Choroid plexus epithelial cell (primary cell): Measurements from ENCODE around the gene SH3GL3.

ENCODE experiments used
- DNase-seq: peaks from one replicate; pipeline ENCODE4 v3.0.0-alpha.2; 2010; ENCODE audit warnings: low read depth
- H3K4me3 ChIP-seq: 2 replicates; pipeline ENCODE4 v1.5.1; 2011; ENCODE audit warnings: low read depth, mild to moderate bottlenecking, control low read depth, low read length, moderate library complexity
- TF ChIP-seq, protein P1 (sequence below): conservative IDR thresholded peaks from 2 replicates; pipeline ENCODE4 v1.5.1; 2011; ENCODE audit warnings: low read depth, mild to moderate bottlenecking, control low read depth, inconsistent platforms, low read length, moderate library complexity

SH3GL3 gene, protein sequence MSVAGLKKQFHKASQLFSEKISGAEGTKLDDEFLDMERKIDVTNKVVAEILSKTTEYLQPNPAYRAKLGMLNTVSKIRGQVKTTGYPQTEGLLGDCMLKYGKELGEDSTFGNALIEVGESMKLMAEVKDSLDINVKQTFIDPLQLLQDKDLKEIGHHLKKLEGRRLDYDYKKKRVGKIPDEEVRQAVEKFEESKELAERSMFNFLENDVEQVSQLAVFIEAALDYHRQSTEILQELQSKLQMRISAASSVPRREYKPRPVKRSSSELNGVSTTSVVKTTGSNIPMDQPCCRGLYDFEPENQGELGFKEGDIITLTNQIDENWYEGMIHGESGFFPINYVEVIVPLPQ

DNA sequence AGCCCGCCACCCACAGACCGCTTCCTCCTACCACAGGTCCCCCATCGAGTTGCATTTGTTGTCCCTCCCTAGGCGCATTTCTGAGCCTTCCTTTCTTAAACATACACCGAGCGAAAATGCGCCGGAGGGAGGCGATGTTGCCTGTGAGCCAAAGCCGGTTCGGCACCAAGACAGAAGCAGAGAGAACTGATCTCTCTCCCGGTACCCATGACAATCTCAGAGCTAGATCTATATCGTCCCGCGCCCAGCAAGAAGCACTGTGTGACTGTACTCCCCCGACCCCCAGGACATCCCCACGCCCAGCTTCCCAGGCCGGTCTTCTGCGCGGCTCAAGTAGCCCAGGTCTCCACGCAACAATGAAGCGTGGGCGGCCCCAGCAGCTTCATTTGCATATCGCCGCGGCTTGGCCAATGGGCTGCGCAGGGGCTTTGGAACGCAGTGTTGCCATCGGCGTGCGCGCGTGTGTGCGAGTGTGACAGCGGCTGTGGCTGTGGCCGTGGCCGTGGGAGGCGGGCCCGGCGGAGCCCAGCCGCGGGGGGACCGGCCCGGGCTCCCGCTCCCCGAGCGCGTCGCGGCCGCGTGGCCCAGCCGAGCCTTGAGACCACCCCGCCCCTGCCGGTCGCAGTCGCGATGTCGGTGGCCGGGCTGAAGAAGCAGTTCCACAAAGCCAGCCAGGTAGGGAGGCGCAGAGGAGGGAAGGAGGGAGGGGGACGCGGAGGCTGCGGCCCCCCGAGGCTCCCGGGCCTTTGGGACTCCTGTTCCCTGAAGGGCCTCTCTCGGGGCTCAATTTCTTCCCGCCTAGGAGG, at the start of gene SH3GL3:
SH3GL3 (plus strand) TSS at position 438 of the 806 bp plus-strand sequence; CDS start at position 631, 193 bp downstream.
- peak within 1 kb of the TSS; percentile 54 for H3K4me3 ChIP-seq
- TF ChIP-seq, protein P1, sequence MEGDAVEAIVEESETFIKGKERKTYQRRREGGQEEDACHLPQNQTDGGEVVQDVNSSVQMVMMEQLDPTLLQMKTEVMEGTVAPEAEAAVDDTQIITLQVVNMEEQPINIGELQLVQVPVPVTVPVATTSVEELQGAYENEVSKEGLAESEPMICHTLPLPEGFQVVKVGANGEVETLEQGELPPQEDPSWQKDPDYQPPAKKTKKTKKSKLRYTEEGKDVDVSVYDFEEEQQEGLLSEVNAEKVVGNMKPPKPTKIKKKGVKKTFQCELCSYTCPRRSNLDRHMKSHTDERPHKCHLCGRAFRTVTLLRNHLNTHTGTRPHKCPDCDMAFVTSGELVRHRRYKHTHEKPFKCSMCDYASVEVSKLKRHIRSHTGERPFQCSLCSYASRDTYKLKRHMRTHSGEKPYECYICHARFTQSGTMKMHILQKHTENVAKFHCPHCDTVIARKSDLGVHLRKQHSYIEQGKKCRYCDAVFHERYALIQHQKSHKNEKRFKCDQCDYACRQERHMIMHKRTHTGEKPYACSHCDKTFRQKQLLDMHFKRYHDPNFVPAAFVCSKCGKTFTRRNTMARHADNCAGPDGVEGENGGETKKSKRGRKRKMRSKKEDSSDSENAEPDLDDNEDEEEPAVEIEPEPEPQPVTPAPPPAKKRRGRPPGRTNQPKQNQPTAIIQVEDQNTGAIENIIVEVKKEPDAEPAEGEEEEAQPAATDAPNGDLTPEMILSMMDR, result peak; percentile 67

DNA sequence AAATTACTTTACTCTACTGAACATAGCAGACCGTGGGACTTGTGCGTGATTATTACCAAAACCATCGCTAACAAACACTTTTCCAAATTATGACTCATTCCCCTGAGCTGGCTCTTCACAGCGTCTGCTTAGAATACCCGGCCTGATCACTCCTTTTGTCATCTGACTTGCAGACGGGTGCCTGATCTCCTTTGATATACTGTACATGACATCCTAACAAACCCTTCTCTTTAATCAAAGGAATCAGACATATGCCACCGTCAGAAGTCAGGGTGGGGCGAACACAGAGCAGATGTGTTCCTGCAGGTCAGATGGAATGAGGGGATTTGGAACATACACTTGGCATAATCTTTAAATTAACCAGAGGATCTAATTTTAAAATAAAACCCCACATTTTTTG, 48.5 kb upstream of the SH3GL3 start:
- peak; percentile 11 for DNase-seq
- no peak overlapping the region for H3K4me3 ChIP-seq
- TF ChIP-seq, protein P1, result no peak

More for the DNA sequence above, at the start of gene SH3GL3:
- peak; percentile 70 for DNase-seq

DNA sequence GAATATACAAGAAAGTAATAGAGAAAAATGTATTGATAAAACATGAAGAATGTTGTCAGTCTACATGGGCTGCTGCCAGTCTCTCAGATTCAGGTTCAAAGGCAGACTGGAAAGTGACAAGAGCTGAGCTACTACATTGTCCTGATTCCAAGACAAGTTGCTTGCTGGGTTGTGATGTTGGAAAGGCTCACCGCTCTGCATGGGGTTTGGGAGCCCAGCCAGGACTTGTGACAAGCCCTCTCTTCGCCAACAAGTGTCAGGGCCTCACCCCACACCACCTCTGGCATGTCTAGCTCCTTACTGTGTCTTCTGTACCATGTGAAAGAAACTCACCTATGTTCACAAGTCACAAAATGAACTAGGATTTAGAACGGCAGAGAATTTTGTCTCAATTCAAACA, 43.0 kb upstream of the SH3GL3 start:
- no peak overlapping the region for H3K4me3 ChIP-seq
- no peak for DNase-seq
- TF ChIP-seq, protein P1, result no peak

DNA sequence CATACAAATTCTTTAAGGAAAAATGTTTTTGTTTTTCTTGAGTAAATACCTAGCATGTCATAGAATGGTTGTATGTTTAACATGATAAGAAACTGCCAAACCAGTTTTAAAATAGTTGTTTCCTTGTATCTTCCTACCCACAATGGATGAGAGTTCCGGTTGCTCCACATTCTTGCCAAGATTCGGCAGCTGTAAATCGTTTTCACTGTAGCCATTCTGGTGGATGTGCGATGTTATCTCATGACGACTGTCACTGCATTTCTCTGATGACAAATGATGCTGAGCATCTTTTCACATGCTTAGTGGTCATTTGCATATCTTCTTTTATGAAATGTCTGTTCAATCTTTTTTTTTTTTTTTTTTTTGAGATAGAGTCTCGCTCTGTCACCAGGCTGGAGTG, 36.6 kb upstream of the SH3GL3 start:
- no peak overlapping the region for H3K4me3 ChIP-seq
- TF ChIP-seq, protein P1, result no peak
- DNase-seq, result no peak

DNA sequence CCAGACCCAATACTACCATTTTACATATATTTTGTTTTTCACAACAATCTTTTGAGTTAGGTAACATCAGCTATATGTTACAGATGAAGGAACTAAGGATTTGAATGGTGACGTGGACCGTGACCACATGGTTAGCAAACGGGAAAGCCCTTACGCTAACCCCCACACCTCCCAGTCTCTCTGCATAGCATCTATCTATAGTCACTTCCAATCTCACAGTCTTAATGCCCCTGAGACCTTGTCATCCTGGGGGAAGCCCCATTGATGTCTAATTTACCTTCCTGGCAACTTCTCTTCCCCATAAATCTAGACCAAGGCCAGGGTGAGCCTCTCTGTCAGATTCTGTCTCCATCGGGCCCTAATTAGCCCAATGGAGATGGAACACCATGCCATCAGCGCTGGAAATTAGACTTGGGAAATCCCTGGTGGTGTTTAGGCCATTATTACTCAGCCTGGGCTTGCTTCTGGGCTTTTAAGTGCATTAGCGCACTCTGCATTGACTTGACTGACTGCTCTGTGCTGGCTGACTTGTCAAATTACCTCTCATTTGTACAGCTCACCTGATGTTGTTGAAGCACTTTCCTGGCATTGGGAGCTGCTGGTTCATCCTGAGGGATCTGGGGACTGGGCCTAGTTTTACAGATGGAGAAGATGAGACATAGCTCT, 34.0 kb upstream of the SH3GL3 start:
- TF ChIP-seq, protein P1, result no peak
- H3K4me3 ChIP-seq, result no peak overlapping the region
- DNase-seq, result no peak

DNA sequence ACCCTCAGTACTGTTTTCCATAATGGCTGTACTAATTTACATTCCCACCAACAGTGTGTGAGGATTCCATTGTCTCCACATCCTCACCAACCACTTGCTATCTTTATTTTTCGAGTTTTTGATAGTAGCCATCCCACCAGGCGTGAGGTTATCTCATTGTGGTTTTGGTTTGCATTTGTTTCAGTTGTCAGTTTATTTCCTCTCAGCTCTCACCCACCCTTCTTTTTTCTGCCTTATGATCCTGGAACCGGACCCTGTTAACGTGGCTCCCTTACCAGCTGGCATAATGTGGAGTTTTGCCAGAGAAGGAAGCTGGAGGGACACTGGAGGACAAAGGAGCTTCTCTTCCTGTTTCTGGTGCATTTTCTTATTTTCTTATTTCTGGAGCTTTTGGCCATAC, 25.1 kb upstream of the SH3GL3 start:
- H3K4me3 ChIP-seq, result no peak overlapping the region
- TF ChIP-seq, protein P1, result no peak
- DNase-seq, result no peak
